DMS 273 treated with DMSO at 0.1 percent for 48 hours (cell line): Measurements from ENCODE around the gene CDKL5.
"Not testable (repeated sequence)": the region's sequence is repeated elsewhere in the genome, so short reads cannot be mapped to it uniquely, and the experiment has no call there.

Source experiments
- DNase-seq: peaks from one replicate; lab custom pipeline; 2025; lab: John Stamatoyannopoulos, UW

Gene CDKL5

GRCh38 chrX:18425199-18426003, at the start of gene CDKL5:
CDKL5 (plus strand) TSS chrX:18425608; CDS start chrX:18507097, 81,489 bp downstream.
- DNase-seq = peak; percentile 94

GRCh38 chrX:18377796-18378195, 47.6 kb upstream of the CDKL5 start:
- DNase-seq = peak; percentile 44

- DNase-seq = no peak
These were observed 35.4 kb upstream of the CDKL5 start for GRCh38 chrX:18389966-18390365.

- DNase-seq = peak; percentile 51
These were observed 34.4 kb upstream of the CDKL5 start for GRCh38 chrX:18390941-18391538.

- no peak for DNase-seq
These were observed 30.9 kb upstream of the CDKL5 start for GRCh38 chrX:18394477-18394876.

DNA sequence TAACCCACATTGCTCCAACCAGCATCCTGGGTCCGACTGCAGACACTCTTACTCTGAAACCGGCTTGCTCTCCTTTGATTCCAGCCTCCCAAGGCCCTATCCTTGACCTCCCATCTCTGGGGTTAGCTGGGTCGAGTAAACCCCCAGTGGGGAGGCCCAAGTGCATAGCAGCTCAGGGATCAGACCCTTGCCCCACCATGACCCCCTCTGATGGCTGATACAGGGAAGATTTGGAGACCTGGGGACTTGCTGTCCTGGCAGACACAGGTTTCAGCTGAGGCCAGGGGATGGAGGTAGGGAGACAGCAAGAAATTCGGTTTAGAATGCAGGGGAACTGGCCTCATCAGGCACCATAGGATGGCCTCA, 23.6 kb upstream of the CDKL5 start:
- DNase-seq = no peak

GRCh38 chrX:18406531-18407266, 18.7 kb upstream of the CDKL5 start:
- DNase-seq = no peak

- no peak for DNase-seq
These were observed 15.4 kb upstream of the CDKL5 start for GRCh38 chrX:18410038-18410437.

- DNase-seq = no peak
These were observed 10.0 kb upstream of the CDKL5 start for GRCh38 chrX:18415386-18415785.

- no peak for DNase-seq
These were observed 3.1 kb upstream of the CDKL5 start for GRCh38 chrX:18422325-18422724.

DNA sequence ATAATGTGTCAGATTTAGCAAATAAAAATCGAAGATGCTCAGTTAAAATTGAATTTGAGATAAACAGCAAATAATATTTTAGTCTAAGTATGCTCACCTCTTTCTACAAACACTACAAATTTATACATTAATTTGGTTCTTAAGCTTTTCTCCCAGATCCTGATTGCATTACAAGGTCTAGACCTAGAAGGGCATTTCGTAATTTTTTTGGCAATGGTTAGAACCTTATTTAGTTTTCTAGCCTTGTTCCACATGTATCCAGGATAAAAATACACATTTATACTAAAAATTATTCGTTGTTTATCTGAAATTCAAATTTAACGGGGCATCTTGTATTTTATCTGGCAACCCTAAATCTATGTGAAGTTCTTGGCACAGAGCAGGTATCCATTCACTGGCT, 2.5 kb upstream of the CDKL5 start:
- no peak for DNase-seq

GRCh38 chrX:18424482-18425198, 768 bp upstream of the CDKL5 start:
- DNase-seq = peak; percentile 13

DNA sequence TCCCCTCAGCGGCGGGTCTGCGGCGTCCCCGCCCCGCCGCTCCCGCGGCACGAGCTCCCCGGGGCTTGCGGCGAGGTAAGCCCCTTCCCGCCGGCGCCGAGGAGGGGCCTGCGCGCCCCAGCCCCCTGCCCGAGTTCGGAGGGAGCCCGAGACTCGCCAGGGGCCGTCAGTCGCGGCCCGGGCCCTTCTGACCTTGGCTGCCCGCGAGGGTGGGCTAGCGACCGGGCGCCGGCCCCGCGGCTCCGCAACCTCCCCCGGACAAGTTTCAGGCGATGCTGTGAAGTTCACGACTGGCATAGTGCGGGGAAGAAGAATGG, 554 bp downstream of the CDKL5 start:
- DNase-seq = no peak

DNA sequence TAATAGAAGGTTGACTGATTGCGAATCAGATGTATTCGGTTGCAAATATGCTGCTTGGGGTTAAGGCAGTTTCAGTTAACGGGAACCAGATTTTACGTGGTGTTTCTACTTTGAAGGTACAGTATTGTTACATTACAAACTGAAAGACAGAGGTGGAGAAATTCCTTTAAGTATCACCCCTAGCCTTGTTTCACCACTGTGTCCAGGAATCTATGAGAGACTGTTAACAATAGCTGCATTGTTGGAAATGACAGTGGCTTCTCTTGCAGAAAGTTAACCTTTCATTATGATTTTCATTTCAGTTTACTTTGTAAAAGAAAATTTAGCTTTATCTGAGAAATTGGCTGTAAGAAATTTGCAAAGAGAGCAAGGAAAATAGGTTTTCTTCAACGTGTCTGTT, 2.6 kb downstream of the CDKL5 start:
- DNase-seq = no peak

DNA sequence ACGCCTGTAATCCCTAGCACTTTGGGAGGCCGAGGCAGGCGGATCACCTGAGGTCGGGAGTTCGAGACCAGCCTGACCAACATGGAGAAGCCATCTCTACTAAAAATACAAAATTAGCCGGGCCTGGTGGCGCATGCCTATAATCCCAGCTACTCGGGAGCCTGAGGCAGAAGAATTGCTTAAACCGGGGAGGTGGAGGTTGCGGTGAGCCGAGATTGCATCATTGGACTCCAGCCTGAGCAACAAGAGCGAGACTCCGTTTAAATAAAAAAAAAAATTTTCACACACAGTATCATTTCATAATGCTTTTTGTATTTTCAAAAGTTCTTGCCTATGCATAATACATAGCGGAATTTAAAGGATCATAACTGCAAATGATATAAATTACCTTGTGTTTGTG, 7.9 kb downstream of the CDKL5 start:
- DNase-seq = not testable (repeated sequence)

- no peak for DNase-seq
These were observed 9.5 kb downstream of the CDKL5 start for GRCh38 chrX:18434896-18435295.

DNA sequence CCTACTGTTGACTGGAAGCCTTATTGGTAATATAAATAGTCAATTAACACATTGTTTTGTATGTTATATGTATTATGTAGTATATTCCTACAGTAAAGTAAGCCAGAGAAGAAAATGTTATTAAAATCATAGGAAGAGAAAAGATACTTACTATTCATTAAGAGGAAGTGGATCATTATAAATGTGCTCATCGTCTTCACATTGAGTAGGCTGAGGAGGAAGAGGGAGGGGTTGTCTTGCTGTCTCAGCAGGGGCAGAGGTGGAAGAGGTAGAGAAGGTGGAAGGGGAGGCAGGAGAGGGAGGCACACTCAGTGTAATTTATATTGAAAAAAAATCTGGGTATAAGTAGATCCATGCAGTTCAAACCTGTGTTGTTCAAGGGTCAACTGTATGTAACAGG, 10.6 kb downstream of the CDKL5 start:
- no peak for DNase-seq

DNA sequence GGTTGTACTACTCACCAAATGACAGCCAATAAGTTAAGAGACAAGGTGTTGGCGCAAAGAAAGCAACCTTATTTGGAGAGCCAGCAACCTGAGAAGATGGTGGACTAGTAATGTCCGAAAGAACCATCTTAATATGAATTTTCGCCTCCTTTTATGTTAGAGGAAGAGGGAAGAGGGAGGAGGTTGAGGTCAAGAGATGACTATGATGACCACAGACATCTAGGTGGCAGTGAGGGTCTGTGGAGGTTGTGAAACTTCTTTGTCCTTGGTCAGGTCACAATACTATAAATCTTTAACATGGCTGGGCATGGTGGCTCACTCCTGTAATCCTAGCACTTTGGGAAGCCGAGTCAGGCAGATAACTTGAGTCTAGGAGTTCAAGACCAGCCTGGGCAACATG, 15.4 kb downstream of the CDKL5 start:
- DNase-seq = no peak

GRCh38 chrX:18441780-18442367, 16.5 kb downstream of the CDKL5 start:
- DNase-seq = no peak

DNA sequence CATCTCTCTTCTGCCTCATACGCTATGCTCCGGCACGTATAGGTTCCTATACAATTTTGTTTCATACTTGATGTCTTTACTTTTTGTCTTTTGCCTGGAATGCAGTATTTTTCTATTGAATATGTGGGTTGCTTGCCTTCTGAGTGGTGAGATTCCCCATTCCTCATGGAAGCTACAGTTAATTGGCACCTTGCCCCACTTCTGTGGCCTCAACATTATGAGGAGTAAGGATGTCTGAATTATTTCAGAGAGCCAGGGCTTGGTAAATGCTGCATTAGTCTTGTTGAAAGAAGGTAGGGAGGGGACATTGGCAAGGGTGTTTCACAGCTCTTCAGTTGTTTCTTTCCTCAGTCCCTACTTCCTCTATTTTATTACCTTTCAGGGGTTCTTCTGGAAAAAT, 23.0 kb downstream of the CDKL5 start:
- DNase-seq = no peak

- DNase-seq = no peak
These were observed 23.8 kb downstream of the CDKL5 start for GRCh38 chrX:18449236-18449635.

- no peak for DNase-seq
These were observed 30.0 kb downstream of the CDKL5 start for GRCh38 chrX:18455384-18455783.
